ENCODE results near the gene CCDC6. TPM values are rescaled to one million over a fixed set of nuclear protein-coding genes. Genes with fewer than 3 reads are reported as not detected.
A peak's percentile ranks its signal among the peaks of the same experiment; 100 is the strongest.

CCDC6 gene
- total RNA-seq, 3 donors from 2014 or later, result 40.0 to 44.3 (median 40.9) TPM

GRCh38 chr10:59833810-59834209 lies 72.5 kb downstream of the CCDC6 start:
- ATAC-seq (no peak), DNase-seq (no peak)
- Mint-ChIP-seq H3K9me3 (no peaks in the 10 kb centered on the region), H3K4me3 (no peak overlapping the region), H3K27me3 (ENCODE audit: low read depth) (no peaks in the 10 kb centered on the region), H3K4me1 (ENCODE audit: low read depth) (peaks cover 40% of the 10 kb centered on the region), H3K36me3 (ENCODE audit: insufficient read depth) (peaks cover 32% of the 10 kb centered on the region)

DNA sequence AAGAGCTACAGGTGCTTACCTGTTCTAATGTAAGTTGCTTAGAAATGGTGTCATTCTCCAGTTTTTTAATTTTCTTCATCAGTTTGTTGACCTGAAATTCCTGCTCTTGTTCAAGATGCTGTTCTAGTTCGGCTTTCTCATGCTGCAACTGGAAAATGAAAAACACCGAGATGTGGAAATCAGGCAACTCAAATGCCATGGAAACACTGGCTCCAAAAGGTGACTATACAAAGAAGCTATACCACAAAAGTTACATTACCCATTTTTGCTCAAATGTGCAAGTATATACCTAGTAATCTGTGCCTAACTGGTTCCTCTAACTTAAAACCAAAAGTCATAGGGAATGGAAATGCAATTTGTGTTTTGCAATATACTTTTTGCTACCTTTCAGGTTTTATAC lies 73.8 kb downstream of the CCDC6 start:
- H3K4me1 Mint-ChIP-seq (ENCODE audit: low read depth), result peaks cover 34% of the 10 kb centered on the region

DNA sequence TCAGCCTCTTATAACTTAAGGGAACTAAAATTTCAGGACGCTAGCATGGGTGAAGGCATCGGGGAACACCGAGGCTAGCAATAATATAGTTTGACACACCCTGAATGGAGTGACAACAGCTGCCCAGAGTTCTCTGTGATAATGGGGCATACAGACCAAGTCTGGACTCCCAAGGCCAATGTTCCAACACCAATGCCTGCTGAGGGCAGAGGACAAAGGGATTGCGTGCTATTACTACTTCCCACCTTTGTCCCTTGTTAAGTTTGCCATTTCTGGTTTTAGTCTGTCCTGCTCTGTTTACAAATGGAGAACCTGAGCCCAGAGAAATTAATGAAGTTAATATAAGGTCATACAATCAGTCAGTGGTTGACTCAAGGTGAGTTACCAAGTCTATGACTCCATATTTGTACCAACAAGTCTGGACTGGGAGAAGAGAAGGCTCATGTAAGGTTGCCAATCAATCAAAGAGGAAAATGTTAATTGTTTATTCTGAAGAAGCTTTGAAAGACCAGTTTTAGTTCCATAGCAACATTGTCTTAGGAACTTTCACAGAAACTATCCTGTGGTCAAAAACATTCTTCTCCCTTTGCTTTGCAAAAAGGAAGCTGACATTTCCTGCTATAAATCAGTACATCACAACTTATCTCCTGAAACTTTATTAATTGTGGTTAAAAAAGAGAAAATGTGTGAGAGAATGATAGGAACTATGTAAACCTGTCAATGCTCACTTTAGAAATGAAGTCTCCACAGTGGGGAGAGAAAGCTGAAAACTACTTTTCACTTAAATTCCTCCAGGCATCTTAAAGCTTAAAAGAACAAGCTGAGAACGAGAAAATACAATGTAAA lies 74.5 kb downstream of the CCDC6 start:
- Mint-ChIP-seq H3K27me3 (ENCODE audit: low read depth) (no peaks in the 10 kb centered on the region), H3K4me3 (no peak overlapping the region), H3K9me3 (no peaks in the 10 kb centered on the region), H3K36me3 (ENCODE audit: insufficient read depth) (peaks cover 30% of the 10 kb centered on the region), H3K4me1 (ENCODE audit: low read depth) (peaks cover 34% of the 10 kb centered on the region)
- no peak for DNase-seq
- no peak for ATAC-seq

More for the DNA sequence above, 73.8 kb downstream of the CCDC6 start:
- Mint-ChIP-seq H3K27me3 (ENCODE audit: low read depth) (no peaks in the 10 kb centered on the region), H3K9me3 (no peaks in the 10 kb centered on the region), H3K36me3 (ENCODE audit: insufficient read depth) (peaks cover 27% of the 10 kb centered on the region), H3K4me3 (no peak overlapping the region)
- DNase-seq (no peak), ATAC-seq (no peak)

- no peaks in the 10 kb centered on the region for H3K9me3 Mint-ChIP-seq
- DNase-seq, result no peak
- ATAC-seq, result no peak
- no peak overlapping the region for H3K4me3 Mint-ChIP-seq
- no peaks in the 10 kb centered on the region for H3K27me3 Mint-ChIP-seq (ENCODE audit: low read depth)
- H3K36me3 Mint-ChIP-seq (ENCODE audit: insufficient read depth), result peaks cover 38% of the 10 kb centered on the region
- H3K4me1 Mint-ChIP-seq (ENCODE audit: low read depth), result peaks cover 37% of the 10 kb centered on the region
These were observed 75.6 kb downstream of the CCDC6 start for GRCh38 chr10:59830601-59831259.

- ATAC-seq, result peak in 1 of 2 donors; percentile 56
- Mint-ChIP-seq H3K4me1 (ENCODE audit: low read depth) (peaks cover 29% of the 10 kb centered on the region), H3K36me3 (ENCODE audit: insufficient read depth) (peaks cover 41% of the 10 kb centered on the region)
These were observed 76.8 kb downstream of the CCDC6 start for GRCh38 chr10:59829601-59830000.

GRCh38 chr10:59829024-59829423 lies 77.3 kb downstream of the CCDC6 start:
- H3K27me3 Mint-ChIP-seq (ENCODE audit: low read depth), result no peaks in the 10 kb centered on the region
- no peaks in the 10 kb centered on the region for H3K9me3 Mint-ChIP-seq
- no peak for ATAC-seq
- H3K36me3 Mint-ChIP-seq (ENCODE audit: insufficient read depth), result peaks cover 45% of the 10 kb centered on the region
- DNase-seq, result no peak
- no peak overlapping the region for H3K4me3 Mint-ChIP-seq
- H3K4me1 Mint-ChIP-seq (ENCODE audit: low read depth), result peaks cover 26% of the 10 kb centered on the region

More at GRCh38 chr10:59829601-59830000, 76.8 kb downstream of the CCDC6 start:
- DNase-seq, result no peak
- H3K4me3 Mint-ChIP-seq, result no peak overlapping the region
- H3K9me3 Mint-ChIP-seq, result no peaks in the 10 kb centered on the region
- no peaks in the 10 kb centered on the region for H3K27me3 Mint-ChIP-seq (ENCODE audit: low read depth)

DNA sequence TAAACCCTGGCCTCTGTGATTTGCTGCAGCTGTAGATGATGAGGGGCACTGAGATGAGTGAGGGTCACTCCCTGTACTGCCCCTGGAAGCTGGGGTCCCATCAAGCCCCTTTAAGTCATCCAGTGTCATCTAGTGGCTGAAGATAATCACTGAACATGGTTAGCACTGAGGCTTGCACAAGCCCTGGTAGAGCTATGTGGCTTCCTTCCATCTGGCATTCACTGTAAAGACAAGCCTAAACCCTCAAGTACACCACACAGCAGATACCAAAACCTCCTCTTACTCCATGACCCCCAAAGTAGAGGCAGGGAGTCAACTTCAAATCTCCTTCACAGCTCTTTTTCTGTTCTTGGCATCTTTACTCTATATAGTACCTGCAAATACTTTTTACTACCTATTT lies 80.4 kb downstream of the CCDC6 start:
- Mint-ChIP-seq H3K4me1 (ENCODE audit: low read depth) (peaks cover 30% of the 10 kb centered on the region), H3K27me3 (ENCODE audit: low read depth) (no peaks in the 10 kb centered on the region), H3K9me3 (no peaks in the 10 kb centered on the region), H3K36me3 (ENCODE audit: insufficient read depth) (peaks cover 37% of the 10 kb centered on the region), H3K4me3 (no peak overlapping the region)
- ATAC-seq, result no peak
- no peak for DNase-seq

GRCh38 chr10:59823751-59824150 lies 82.6 kb downstream of the CCDC6 start:
- Mint-ChIP-seq H3K36me3 (ENCODE audit: insufficient read depth) (peaks cover 28% of the 10 kb centered on the region), H3K4me1 (ENCODE audit: low read depth) (peaks cover 35% of the 10 kb centered on the region), H3K4me3 (no peak overlapping the region), H3K9me3 (no peaks in the 10 kb centered on the region), H3K27me3 (ENCODE audit: low read depth) (no peaks in the 10 kb centered on the region)
- ATAC-seq (no peak), DNase-seq (no peak)

DNA sequence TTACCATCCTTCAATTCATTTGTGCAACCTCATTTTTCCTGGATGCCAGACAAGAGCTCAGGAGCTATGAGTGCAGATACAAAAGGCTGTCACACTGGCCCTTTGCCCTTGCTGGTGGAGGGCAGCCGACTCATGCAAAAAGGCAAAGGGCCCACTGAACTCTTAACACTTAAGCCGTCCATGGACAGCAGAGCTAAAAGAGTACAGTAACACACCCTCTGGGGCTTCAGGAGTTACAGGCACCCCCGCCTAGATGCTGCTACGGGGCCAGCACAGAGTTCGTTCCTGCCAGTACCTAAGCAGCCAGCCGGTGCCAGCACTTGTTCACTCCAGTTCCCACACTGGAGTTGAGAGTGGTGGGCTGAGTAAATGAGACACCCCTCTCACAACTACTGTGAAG lies 83.2 kb downstream of the CCDC6 start:
- Mint-ChIP-seq H3K4me1 (ENCODE audit: low read depth) (peaks cover 33% of the 10 kb centered on the region), H3K36me3 (ENCODE audit: insufficient read depth) (peaks cover 29% of the 10 kb centered on the region), H3K9me3 (no peaks in the 10 kb centered on the region), H3K4me3 (no peak overlapping the region), H3K27me3 (ENCODE audit: low read depth) (no peaks in the 10 kb centered on the region)
- DNase-seq (no peak), ATAC-seq (no peak)

DNA sequence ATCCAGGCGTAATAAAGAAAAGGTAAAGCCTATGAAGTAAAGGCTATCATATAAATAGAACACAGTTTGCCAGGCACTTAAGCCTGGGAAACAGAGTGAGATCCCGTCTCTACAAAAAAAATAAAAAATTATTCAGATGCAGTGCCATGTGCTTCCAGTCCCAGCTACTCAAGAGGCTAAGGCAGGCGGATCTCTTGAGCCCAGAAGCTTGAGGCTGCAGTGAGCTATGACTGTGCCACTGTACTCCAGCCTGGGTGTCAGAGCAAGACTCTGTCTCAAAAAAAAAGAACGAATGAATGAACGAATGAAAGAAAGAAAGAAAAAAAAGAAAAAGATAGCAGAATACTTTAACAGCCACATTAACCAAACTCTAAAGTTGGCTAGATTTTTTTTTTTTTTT lies 85.9 kb downstream of the CCDC6 start:
- DNase-seq (no peak), ATAC-seq (no peak)
- H3K27me3 Mint-ChIP-seq (ENCODE audit: low read depth), result no peaks in the 10 kb centered on the region
- H3K4me1 Mint-ChIP-seq (ENCODE audit: low read depth), result peaks cover 32% of the 10 kb centered on the region
- peaks cover 30% of the 10 kb centered on the region for H3K36me3 Mint-ChIP-seq (ENCODE audit: insufficient read depth)
- H3K4me3 Mint-ChIP-seq, result no peak overlapping the region
- no peaks in the 10 kb centered on the region for H3K9me3 Mint-ChIP-seq

DNA sequence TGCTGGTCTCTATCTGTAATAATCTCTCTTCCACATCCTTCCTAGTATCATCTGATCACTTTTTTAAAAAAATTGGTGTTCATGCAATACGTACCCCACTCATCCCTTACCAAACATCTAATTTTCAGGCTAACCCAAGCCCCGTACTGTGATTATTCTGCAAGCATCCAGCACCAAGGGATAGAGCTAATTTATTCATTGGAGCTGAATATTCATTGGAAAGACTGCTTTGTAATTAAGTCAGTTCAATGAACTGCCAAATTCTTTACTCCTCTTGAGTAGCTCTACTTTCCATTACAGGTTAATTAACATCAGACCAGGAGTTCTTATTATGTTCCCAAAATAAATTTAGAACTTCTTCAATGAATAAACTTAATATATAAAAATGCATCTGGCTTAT lies 86.7 kb downstream of the CCDC6 start:
- ATAC-seq (no peak), DNase-seq (no peak)
- no peaks in the 10 kb centered on the region for H3K9me3 Mint-ChIP-seq
- peaks cover 31% of the 10 kb centered on the region for H3K36me3 Mint-ChIP-seq (ENCODE audit: insufficient read depth)
- H3K27me3 Mint-ChIP-seq (ENCODE audit: low read depth), result no peaks in the 10 kb centered on the region
- no peak overlapping the region for H3K4me3 Mint-ChIP-seq
- peaks cover 35% of the 10 kb centered on the region for H3K4me1 Mint-ChIP-seq (ENCODE audit: low read depth)

- peaks cover 30% of the 10 kb centered on the region for H3K36me3 Mint-ChIP-seq (ENCODE audit: insufficient read depth)
These were observed 87.1 kb downstream of the CCDC6 start for GRCh38 chr10:59819265-59819664.

GRCh38 chr10:59817773-59818172 lies 88.6 kb downstream of the CCDC6 start:
- ATAC-seq, result no peak
- Mint-ChIP-seq H3K4me1 (ENCODE audit: low read depth) (peaks cover 36% of the 10 kb centered on the region), H3K4me3 (no peak overlapping the region), H3K9me3 (no peaks in the 10 kb centered on the region), H3K36me3 (ENCODE audit: insufficient read depth) (peaks cover 35% of the 10 kb centered on the region), H3K27me3 (ENCODE audit: low read depth) (no peaks in the 10 kb centered on the region)
- no peak for DNase-seq

More at GRCh38 chr10:59819265-59819664, 87.1 kb downstream of the CCDC6 start:
- Mint-ChIP-seq H3K4me1 (ENCODE audit: low read depth) (peaks cover 36% of the 10 kb centered on the region), H3K4me3 (no peak overlapping the region), H3K9me3 (no peaks in the 10 kb centered on the region), H3K27me3 (ENCODE audit: low read depth) (no peaks in the 10 kb centered on the region)
- DNase-seq (no peak), ATAC-seq (no peak)

GRCh38 chr10:59814878-59815277 lies 91.5 kb downstream of the CCDC6 start:
- H3K36me3 Mint-ChIP-seq (ENCODE audit: insufficient read depth), result peaks cover 48% of the 10 kb centered on the region
- H3K27me3 Mint-ChIP-seq (ENCODE audit: low read depth), result no peaks in the 10 kb centered on the region
- ATAC-seq, result no peak
- H3K4me3 Mint-ChIP-seq, result no peak overlapping the region
- H3K9me3 Mint-ChIP-seq, result no peaks in the 10 kb centered on the region
- H3K4me1 Mint-ChIP-seq (ENCODE audit: low read depth), result peaks cover 17% of the 10 kb centered on the region
- no peak for DNase-seq

Measured in activated T-cell treated with anti-CD3 and anti-CD28 coated beads, Interleukin-2, amount 50 U/mL, for 4 hours (primary cell).